ENCODE data around the gene BIN1.

BIN1 gene

GRCh38 chr2:127000937-127001336, 106.0 kb downstream of the BIN1 start:
- FAIRE-seq (peak; percentile 81), DNase-seq (ENCODE audit: low spot score) (no peak)

GRCh38 chr2:127000194-127000593, 106.8 kb downstream of the BIN1 start:
- FAIRE-seq (no peak), DNase-seq (ENCODE audit: low spot score) (no peak)

- DNase-seq (ENCODE audit: low spot score) = no peak
- no peak for FAIRE-seq
Observed at GRCh38 chr2:126999106-126999756, 107.7 kb downstream of the BIN1 start.

GRCh38 chr2:126998486-126998885, 108.5 kb downstream of the BIN1 start:
- FAIRE-seq (no peak), DNase-seq (ENCODE audit: low spot score) (no peak)
